Peyer's patch (tissue), 4 donors: ENCODE results near the gene TSPAN3. TPM values are rescaled to one million over a fixed set of nuclear protein-coding genes. Genes with fewer than 3 reads are reported as not detected.

ENCODE experiments used
- DNase-seq, 3 donors: peaks; one replicate each; pipeline ENCODE4 v3.0.0-alpha.2; 2017 to 2019
- H3K27ac ChIP-seq, 4 donors: fragments of 200-600 bp; sonication (generic); one replicate each; pipeline ENCODE4 v1.5.1; 2016 to 2019
- H3K27me3 ChIP-seq, 2 donors: fragments of 200-600 bp; sonication (generic); one replicate each; pipeline ENCODE4 v1.5.1; 2019
- H3K36me3 ChIP-seq, 3 donors: fragments of 200-600 bp; sonication (generic); one replicate each; pipeline ENCODE4 v1.5.1; 2016 to 2019
- H3K4me1 ChIP-seq, 4 donors: fragments of 200-600 bp; sonication (generic); one replicate each; pipeline ENCODE4 v1.5.1; 2016 to 2019
- H3K4me3 ChIP-seq, 4 donors: fragments of 200-600 bp; sonication (generic); 1 replicate in 3 of 4; 2 replicates in 1 of 4; pipeline ENCODE4 v1.5.1; 2016 to 2019; ENCODE audit warnings: mild to moderate bottlenecking in 1 of 4
- H3K9me3 ChIP-seq, 4 donors: fragments of 200-600 bp; sonication (generic); one replicate each; pipeline ENCODE4 v1.5.1; 2016 to 2019; ENCODE audit warnings: mild to moderate bottlenecking in 1 of 4
- CTCF ChIP-seq, 6 experiments: fragments of 450-650 bp in 4 of 6; fragments of 200-600 bp in 2 of 6; sonication (generic) in 1 of 6; IDR thresholded peaks; one replicate each; pipeline ENCODE4 v1.5.1; 2017 to 2019; ENCODE audit warnings: antibody characterized with exemption in 6 of 6, mild to moderate bottlenecking in 3 of 6, moderate library complexity in 1 of 6
- POLR2A ChIP-seq, 2 donors: fragments of 450-650 bp; IDR thresholded peaks; one replicate each; pipeline ENCODE4 v1.5.1; 2017; ENCODE audit warnings: antibody characterized with exemption in 2 of 2, mild to moderate bottlenecking in 2 of 2, moderate library complexity in 2 of 2
- total RNA-seq, 4 donors: library from RNA; depleted of rRNA; stranded (reverse); fragments of >200 nt; gene quantifications; one replicate each; pipeline ENCODE4 v1.1.0, GENCODE V29; 2016

Gene TSPAN3
- total RNA-seq, 4 donors from 2014 or later, result 92.4 to 778 (median 563) TPM

DNA sequence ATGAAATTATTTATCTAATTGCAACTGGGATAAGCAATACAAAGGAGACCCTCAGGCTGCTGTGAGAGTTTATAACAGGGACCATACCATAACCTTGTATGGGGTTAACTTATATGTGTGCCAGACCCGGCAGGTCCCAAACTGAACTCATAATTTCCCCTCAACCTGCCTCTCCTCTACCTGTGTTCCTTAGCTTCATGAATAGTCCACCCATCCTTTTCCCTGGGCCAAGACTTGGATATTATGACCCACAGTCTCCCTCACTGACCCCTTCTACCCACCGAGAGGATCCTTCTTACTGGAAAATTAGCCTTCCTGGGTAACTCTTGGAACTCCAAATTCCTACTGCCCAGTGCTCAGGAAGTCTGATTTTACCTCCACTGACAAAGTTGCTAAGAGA lies 3.4 kb upstream of the TSPAN3 start:
- TF ChIP-seq POLR2A (IDR thresholded peaks at IDR 0.05), result no peak
- TF ChIP-seq CTCF (IDR thresholded peaks at IDR 0.05), result no peak
- no peaks in the 10 kb centered on the region for H3K27me3 ChIP-seq
- no peak for DNase-seq
- no peak overlapping the region for H3K27ac ChIP-seq
- no peak overlapping the region for H3K4me3 ChIP-seq
- H3K9me3 ChIP-seq, result no peaks in the 10 kb centered on the region
- peaks cover 0 to 10% (median 1%) of the 10 kb centered on the region in 4 donors for H3K4me1 ChIP-seq
- no peaks in the 10 kb centered on the region for H3K36me3 ChIP-seq

DNA sequence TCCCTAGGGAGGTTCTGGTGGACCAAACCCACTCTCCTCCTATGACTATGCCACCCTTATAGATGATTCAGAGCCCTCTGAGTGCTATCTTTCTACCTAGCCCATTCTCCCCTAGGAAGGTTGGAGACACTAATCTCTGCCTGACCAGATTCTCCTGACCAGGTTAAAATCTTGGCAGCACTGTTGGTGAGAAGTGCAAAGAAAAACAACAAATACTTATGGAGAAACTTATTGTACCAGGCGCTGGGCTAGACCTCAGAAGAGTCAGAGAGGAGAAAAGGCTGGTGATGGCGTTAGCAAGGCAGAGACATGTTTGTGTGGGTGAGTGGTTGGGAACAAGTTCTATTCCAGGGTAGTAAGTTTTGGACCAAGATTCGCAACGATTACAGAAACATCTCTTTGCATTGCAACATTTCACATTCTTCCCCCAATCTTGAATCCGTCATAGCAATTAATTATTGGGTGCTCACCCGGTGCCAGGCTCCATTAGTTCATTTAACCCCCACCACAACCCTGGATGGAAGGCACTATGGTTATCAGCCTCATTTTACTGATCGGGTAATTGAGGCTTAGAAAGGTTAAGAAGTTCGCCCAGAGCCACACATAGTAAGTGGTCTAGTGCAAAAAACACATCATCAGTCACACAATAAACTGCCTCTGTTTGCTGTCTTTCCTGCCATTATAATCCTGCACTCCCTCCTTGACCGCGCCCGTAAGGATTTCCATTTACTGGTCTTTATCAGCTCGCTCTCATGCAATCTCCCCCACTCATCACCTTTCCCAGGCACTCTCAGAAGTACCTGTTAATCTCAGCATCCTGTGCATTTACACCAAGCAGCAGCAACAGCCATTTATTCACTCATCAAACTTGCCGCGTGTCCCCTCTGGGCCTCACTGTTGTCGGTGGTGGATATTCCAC lies 655 bp upstream of the TSPAN3 start:
- peak overlapping the region; percentile 84 to 100 (median 96) for H3K4me3 ChIP-seq
- peaks cover 2 to 28% (median 12%) of the 10 kb centered on the region in 4 donors for H3K4me1 ChIP-seq
- TF ChIP-seq CTCF (IDR thresholded peaks at IDR 0.05) (no peak), POLR2A (IDR thresholded peaks at IDR 0.05) (no peak)
- H3K27me3 ChIP-seq, result no peaks in the 10 kb centered on the region
- no peak for DNase-seq
- peak overlapping the region; percentile 88 to 97 (median 94) for H3K27ac ChIP-seq
- H3K9me3 ChIP-seq, result no peaks in the 10 kb centered on the region
- no peaks in the 10 kb centered on the region for H3K36me3 ChIP-seq

DNA sequence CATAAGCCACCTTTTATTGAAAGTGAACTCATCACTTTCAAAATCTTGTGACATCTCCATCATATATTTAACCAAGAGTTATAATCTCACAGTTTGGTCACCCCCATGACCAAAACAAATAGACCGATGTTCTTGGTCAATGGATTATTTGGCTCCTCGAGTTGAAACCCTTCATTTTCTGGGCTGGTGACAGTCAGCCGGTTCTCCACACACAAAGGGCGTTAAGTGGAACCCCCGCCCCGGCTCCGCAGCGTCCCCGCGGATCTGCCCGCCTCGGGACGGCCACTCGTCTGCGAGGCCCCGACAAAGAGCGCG lies 772 bp downstream of the TSPAN3 start:
- Histone ChIP-seq H3K9me3 (no peaks in the 10 kb centered on the region), H3K36me3 (no peaks in the 10 kb centered on the region), H3K4me1 (peaks cover 2 to 38% (median 12%) of the 10 kb centered on the region in 4 donors), H3K27ac (peak overlapping the region; percentile 88 to 97 (median 94)), H3K4me3 (peak overlapping the region; percentile 84 to 100 (median 96)), H3K27me3 (no peaks in the 10 kb centered on the region)
- DNase-seq, result no peak
- TF ChIP-seq CTCF (IDR thresholded peaks at IDR 0.05), result no peak
- TF ChIP-seq POLR2A (IDR thresholded peaks at IDR 0.05), result no peak

GRCh38 chr15:77069521-77070121 lies 1.3 kb downstream of the TSPAN3 start:
- H3K27ac ChIP-seq, result peak overlapping the region; percentile 88 to 97 (median 94)

GRCh38 chr15:77068633-77069032 lies 2.3 kb downstream of the TSPAN3 start:
- Histone ChIP-seq H3K9me3 (no peaks in the 10 kb centered on the region), H3K27me3 (no peaks in the 10 kb centered on the region), H3K4me1 (peaks cover 2 to 50% (median 12%) of the 10 kb centered on the region in 4 donors), H3K36me3 (no peaks in the 10 kb centered on the region), H3K4me3 (peak overlapping the region in 2 of 4 donors; percentile 11 to 99), H3K27ac (peak overlapping the region in 3 of 4 donors; percentile 88 to 97 (median 97))
- DNase-seq, result no peak
- no peak for TF ChIP-seq CTCF (IDR thresholded peaks at IDR 0.05)
- TF ChIP-seq POLR2A (IDR thresholded peaks at IDR 0.05), result no peak

More at GRCh38 chr15:77069521-77070121, 1.3 kb downstream of the TSPAN3 start:
- H3K9me3 ChIP-seq, result no peaks in the 10 kb centered on the region
- H3K36me3 ChIP-seq, result no peaks in the 10 kb centered on the region
- H3K4me1 ChIP-seq, result peaks cover 2 to 43% (median 12%) of the 10 kb centered on the region in 4 donors
- peak in 2 of 3 donors; percentile 67 to 80 for DNase-seq
- peak overlapping the region; percentile 84 to 100 (median 96) for H3K4me3 ChIP-seq
- TF ChIP-seq CTCF (IDR thresholded peaks at IDR 0.05) (no peak), POLR2A (IDR thresholded peaks at IDR 0.05) (peak in 1 of 2 donors; percentile 65)
- no peaks in the 10 kb centered on the region for H3K27me3 ChIP-seq
